H1 (cell line): ENCODE data around the gene RIT2. TPM values are rescaled to one million over a fixed set of nuclear protein-coding genes. Genes with fewer than 3 reads are reported as not detected.

Experiments used
- CTCF ChIA-PET: fragments of 300-600 bp; sonication (Branson Sonifier 250); formaldehyde crosslinking; loops from one replicate; lab custom pipeline; 2021; ENCODE audit not compliant: partially characterized antibody; lab: Charles Lee
- POLR2A ChIA-PET: fragments of 300-600 bp; sonication (Branson Sonifier 250); formaldehyde crosslinking; loops from one replicate; lab custom pipeline; 2021; ENCODE audit warnings: inconsistent platforms; ENCODE audit not compliant: partially characterized antibody; lab: Charles Lee
- DNase-seq, 2 experiments: peaks; one replicate each; pipeline versions ENCODE4 v3.0.0 to v3.0.0-alpha.2; 2010 to 2022; ENCODE audit warnings: low spot score in 2 of 2, low read depth in 1 of 2, mixed read lengths in 1 of 2
- FAIRE-seq: peaks from 2 replicates; lab custom pipeline; 2011; peaks lifted over from hg19 to GRCh38; lab: Jason Lieb, UNC
- H2AFZ ChIP-seq: 2 replicates; pipeline ENCODE4 v1.8.1; 2012; ENCODE audit warnings: low read length, inconsistent platforms
- H2AK5ac ChIP-seq: 2 replicates; pipeline ENCODE4 v1.6.1; 2013; ENCODE audit warnings: low read depth, low read length
- H2BK120ac ChIP-seq: replicated peaks from 2 replicates; pipeline ENCODE3; 2013; ENCODE audit warnings: low read depth, low read length, inconsistent platforms
- H2BK12ac ChIP-seq: 2 replicates; pipeline ENCODE4 v1.6.1; 2013; ENCODE audit warnings: low read depth, low read length
- H2BK15ac ChIP-seq: 2 replicates; pipeline ENCODE4 v1.6.1; 2013; ENCODE audit warnings: low read length
- H2BK20ac ChIP-seq: 2 replicates; pipeline ENCODE4 v1.6.1; 2013; ENCODE audit warnings: low read length
- H2BK5ac ChIP-seq: 2 replicates; pipeline ENCODE4 v1.6.1; 2013; ENCODE audit warnings: low read depth, low read length
- H3K14ac ChIP-seq: 2 replicates; pipeline ENCODE4 v1.6.1; 2013; ENCODE audit warnings: inconsistent platforms; ENCODE audit not compliant: insufficient read length
- H3K18ac ChIP-seq: 2 replicates; pipeline ENCODE4 v1.6.1; 2013; ENCODE audit warnings: low read length; ENCODE audit errors: extremely low read depth
- H3K23ac ChIP-seq: 2 replicates; pipeline ENCODE4 v1.6.1; 2013; ENCODE audit warnings: inconsistent platforms; ENCODE audit not compliant: insufficient read length
- H3K23me2 ChIP-seq: 2 replicates; pipeline ENCODE4 v1.6.1; 2013; ENCODE audit warnings: low read depth, low read length
- H3K27ac ChIP-seq: 2 replicates; pipeline ENCODE4 v1.6.1; 2011; ENCODE audit warnings: low read depth, low read length, inconsistent platforms
- H3K27me3 ChIP-seq, 4 experiments: replicated peaks in 1 of 4; 1 replicate in 1 of 4; 2 replicates in 3 of 4; pipeline versions ENCODE4 v1.6.1 to v1.8.1; 2011 to 2013; ENCODE audit warnings: low read length in 3 of 4, mild to moderate bottlenecking in 3 of 4, inconsistent platforms in 2 of 4, mixed read lengths in 2 of 4, moderate library complexity in 1 of 4; ENCODE audit not compliant: control insufficient read depth in 3 of 4, insufficient read depth in 3 of 4; ENCODE audit errors: extremely low read depth in 1 of 4
- H3K36me3 ChIP-seq, 4 experiments: 2 replicates each; pipeline versions ENCODE4 v1.6.1 to v1.8.1; 2011 to 2013; ENCODE audit warnings: mild to moderate bottlenecking in 4 of 4, low read length in 3 of 4, moderate library complexity in 2 of 4, control low read depth in 1 of 4, inconsistent platforms in 1 of 4; ENCODE audit not compliant: insufficient read depth in 4 of 4, control insufficient read depth in 2 of 4
- H3K4ac ChIP-seq: replicated peaks from 2 replicates; pipeline ENCODE3; 2013; ENCODE audit warnings: low read length, low read depth, mixed read lengths, inconsistent platforms; ENCODE audit not compliant: insufficient read length
- H3K4me1 ChIP-seq, 4 experiments: replicated peaks in 1 of 4; 1 replicate in 1 of 4; 2 replicates in 3 of 4; pipeline versions ENCODE4 v1.6.1 to v1.8.1; 2011 to 2013; ENCODE audit warnings: low read length in 3 of 4, inconsistent platforms in 2 of 4, mixed read lengths in 1 of 4; ENCODE audit not compliant: insufficient read depth in 4 of 4, control insufficient read depth in 3 of 4
- H3K4me2 ChIP-seq, 2 experiments: 2 replicates each; pipeline versions ENCODE4 v1.6.1 to v1.8.1; 2011 to 2013; ENCODE audit warnings: low read depth in 2 of 2, low read length in 2 of 2, control low read depth in 1 of 2, inconsistent platforms in 1 of 2, mild to moderate bottlenecking in 1 of 2; ENCODE audit not compliant: insufficient read depth in 1 of 2
- H3K4me3 ChIP-seq, 4 experiments: fragments of 200-600, 300-600 bp in 1 of 4; sonication (generic), shearing (Covaris generic), sonication (Bioruptor Twin) in 1 of 4; 2 replicates each; pipeline versions ENCODE4 v1.5.1 to v1.8.1; 2011 to 2016; ENCODE audit warnings: low read length in 4 of 4, low read depth in 3 of 4, control low read depth in 2 of 4, inconsistent platforms in 2 of 4, mild to moderate bottlenecking in 2 of 4, mixed read lengths in 1 of 4, moderate library complexity in 1 of 4; ENCODE audit not compliant: insufficient read depth in 2 of 4; ENCODE audit errors: extremely low read depth in 1 of 4
- H3K56ac ChIP-seq: replicated peaks from 2 replicates; pipeline ENCODE3; 2013; ENCODE audit warnings: low read depth, mild to moderate bottlenecking, mixed read lengths, low read length, inconsistent platforms; ENCODE audit not compliant: insufficient read length
- H3K79me1 ChIP-seq: 2 replicates; pipeline ENCODE4 v1.6.1; 2013; ENCODE audit warnings: low read depth, low read length, control low read depth
- H3K79me2 ChIP-seq, 2 experiments: 2 replicates each; pipeline versions ENCODE4 v1.6.1 to v1.8.1; 2012 to 2013; ENCODE audit warnings: low read length in 2 of 2, mild to moderate bottlenecking in 2 of 2, inconsistent platforms in 1 of 2; ENCODE audit not compliant: insufficient read depth in 2 of 2, control insufficient read depth in 1 of 2
- H3K9ac ChIP-seq, 4 experiments: replicated peaks in 1 of 4; 1 replicate in 1 of 4; 2 replicates in 3 of 4; pipeline versions ENCODE4 v1.6.1 to v1.8.1; 2011 to 2013; ENCODE audit warnings: low read depth in 3 of 4, low read length in 3 of 4, control low read depth in 2 of 4, mild to moderate bottlenecking in 2 of 4, moderate library complexity in 2 of 4, inconsistent platforms in 1 of 4; ENCODE audit errors: extremely low read depth in 1 of 4
- H3K9me3 ChIP-seq, 2 experiments: 2 replicates each; pipeline versions ENCODE4 v1.6.1 to v1.8.1; 2012 to 2013; ENCODE audit warnings: mild to moderate bottlenecking in 2 of 2, moderate library complexity in 2 of 2, control low read depth in 1 of 2, inconsistent platforms in 1 of 2, low read depth in 1 of 2, low read length in 1 of 2, mixed read lengths in 1 of 2; ENCODE audit not compliant: insufficient read depth in 2 of 2
- H4K20me1 ChIP-seq, 2 experiments: replicated peaks in 1 of 2; 2 replicates each; pipeline versions ENCODE3 to v1.8.1; 2011 to 2013; ENCODE audit warnings: inconsistent platforms in 2 of 2, low read length in 2 of 2, mild to moderate bottlenecking in 1 of 2; ENCODE audit not compliant: insufficient read depth in 2 of 2, control insufficient read depth in 1 of 2
- H4K5ac ChIP-seq: 2 replicates; pipeline ENCODE4 v1.6.1; 2013; ENCODE audit warnings: low read length, low read depth, mixed read lengths, inconsistent platforms; ENCODE audit not compliant: insufficient read length
- H4K8ac ChIP-seq: 2 replicates; pipeline ENCODE4 v1.8.0; 2013; ENCODE audit warnings: mild to moderate bottlenecking, moderate library complexity, low read length, inconsistent platforms; ENCODE audit not compliant: insufficient read depth; ENCODE audit errors: extremely low read depth
- H4K91ac ChIP-seq: replicated peaks from 2 replicates; pipeline ENCODE3; 2013; ENCODE audit warnings: low read length, mixed read lengths, inconsistent platforms; ENCODE audit not compliant: insufficient read length
- ZNF274 ChIP-seq: IDR thresholded peaks from 2 replicates; pipeline ENCODE4 v1.7.0; 2012; ENCODE audit warnings: low read length, borderline replicate concordance; ENCODE audit errors: extremely low read depth
- WGBS, 2 experiments: shearing (Covaris generic) in 1 of 2; methylation state at CpG; one replicate each; pipeline versions ENCODE4 v1.1.6 to v1.1.7; 2013 to 2015; ENCODE audit warnings: low lambda C conversion rate in 2 of 2, mixed read lengths in 2 of 2, inconsistent platforms in 1 of 2, low coverage in 1 of 2, missing lambda C conversion rate in 1 of 2; ENCODE audit not compliant: insufficient replicate concordance in 2 of 2, insufficient coverage in 1 of 2, insufficient read length in 1 of 2; ENCODE audit errors: extremely low coverage in 1 of 2, missing lambda C conversion rate in 1 of 2; 5-methylcytosine and 5-hydroxymethylcytosine counted together
- polyA plus RNA-seq, 7 experiments: library from polyadenylated mRNA; depleted of rRNA in 3 of 7; stranded (reverse) in 5 of 7; unstranded in 2 of 7; fragments of >200 nt in 5 of 7; fragments of 200-250 nt in 2 of 7; gene quantifications; 1 replicate in 5 of 7; 2 replicates in 1 of 7; 4 replicates in 1 of 7; pipeline versions ENCODE4 v1.2.1 to v1.2.3, GENCODE V29; 2011 to 2013; ENCODE audit warnings: missing spikeins in 2 of 7, mixed read lengths in 2 of 7
- total RNA-seq: library from RNA; stranded (reverse); fragmentation: NEBNext Ultra II Directional; extraction: Animal tissue kit (Norgen Biotek cat#: 25700); gene quantifications from 2 replicates; pipeline ENCODE4 v1.2.1, GENCODE V29; 2021

RIT2 gene
- total and polyA plus RNA-seq, 2 of the 8 experiments (the other 6 are each of a cell fraction or from before 2014, with no cell fraction given): 0.67 to 3.2 TPM

DNA sequence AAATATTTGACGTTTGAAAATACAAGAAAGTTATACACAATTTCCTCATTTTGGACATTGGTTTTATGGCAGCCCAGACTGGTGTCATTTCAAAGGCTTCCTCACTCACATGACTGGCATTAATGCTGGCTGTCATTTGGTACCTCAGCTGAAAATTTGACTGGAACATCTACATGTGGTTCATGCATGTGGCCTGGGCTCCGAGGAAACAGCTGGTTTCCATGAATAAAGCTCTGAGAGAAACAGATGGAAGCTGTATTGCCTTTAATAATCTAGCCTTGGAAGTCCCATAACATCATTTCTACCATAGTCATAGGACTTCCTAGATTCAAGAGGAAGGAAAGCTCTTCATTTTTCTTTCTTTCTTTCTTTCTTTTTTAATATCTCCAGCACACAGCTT lies 42.9 kb upstream of the RIT2 start:
- Histone ChIP-seq H3K9me3 (peaks cover 4 to 5% of the 10 kb centered on the region in 2 experiments; a peak in 1 of 4 replicates), H2AK5ac (no peak overlapping the region), H3K79me1 (no peaks in the 10 kb centered on the region), H3K56ac (no peak overlapping the region), H4K20me1 (no peaks in the 10 kb centered on the region), H2BK120ac (no peak overlapping the region), H3K9ac (no peak overlapping the region), H3K23ac (no peak overlapping the region), H4K5ac (no peak overlapping the region), H2BK5ac (no peak overlapping the region), H2BK12ac (no peak overlapping the region), H4K8ac (no peak overlapping the region), H3K14ac (no peak overlapping the region), H3K36me3 (no peaks in the 10 kb centered on the region; a peak in 1 of 8 replicates), H3K27ac (no peak overlapping the region), H2BK15ac (no peak overlapping the region), H4K91ac (no peak overlapping the region), H3K18ac (no peak overlapping the region), H3K79me2 (no peaks in the 10 kb centered on the region), H2BK20ac (no peak overlapping the region), H3K4me3 (no peak overlapping the region), H3K4me1 (no peaks in the 10 kb centered on the region), H3K27me3 (no peaks in the 10 kb centered on the region), H3K23me2 (no peaks in the 10 kb centered on the region), H3K4ac (no peak overlapping the region), H2AFZ (no peak overlapping the region), H3K4me2 (no peak overlapping the region)
- WGBS, 2 experiments: 100% methylated on average over 2 of the region's 2 CpGs; no CpG with 5 or more reads in 1 of the 2 experiments
- POLR2A ChIA-PET: no interaction called here
- FAIRE-seq (no peak), DNase-seq (no peak)
- no peak for TF ChIP-seq ZNF274
- CTCF ChIA-PET: no interaction called here
